ENCODE measurements around the gene SH2D5. TPM values are rescaled to one million over a fixed set of nuclear protein-coding genes. Genes with fewer than 3 reads are reported as not detected.

The SH2D5 gene
- polyA plus RNA-seq, 3 donors = not detected

- intact Hi-C loops (cut with micrococcal nuclease) = no loop called here
- Histone ChIP-seq H2AFZ (ENCODE audit: insufficient read depth, low read depth, low read length, poor library complexity, severe bottlenecking) (no peak overlapping the region), H3K4me2 (replicated peaks; ENCODE audit: extremely low read depth, low read length, poor library complexity, severe bottlenecking) (no peak overlapping the region), H3K4me3 (replicated peaks in 1 of 3; ENCODE audit: low read depth in 2 of 3, low read length in 3 of 3) (no peak overlapping the region), H4K20me1 (ENCODE audit: insufficient read depth, low read length) (no peaks in the 10 kb centered on the region), H3K36me3 (replicated peaks in 1 of 2; ENCODE audit: control insufficient read depth in 1 of 2, insufficient read depth in 2 of 2, low read length in 2 of 2) (peaks cover 94 to 100% of the 10 kb centered on the region in 2 donors), H3K9ac (ENCODE audit: insufficient read depth, low read length, poor library complexity, severe bottlenecking) (no peak overlapping the region), H3K4me1 (ENCODE audit: control insufficient read depth in 1 of 2, insufficient read depth in 2 of 2, low read length in 2 of 2) (no peaks in the 10 kb centered on the region), H3K9me3 (replicated peaks in 1 of 2; ENCODE audit: control insufficient read depth in 1 of 2, insufficient read depth in 1 of 2, low read length in 2 of 2) (no peaks in the 10 kb centered on the region), H3K27me3 (ENCODE audit: control insufficient read depth in 2 of 2, insufficient read depth in 2 of 2, low read length in 2 of 2) (no peaks in the 10 kb centered on the region), H3K27ac (ENCODE audit: low read depth in 1 of 2, low read length in 2 of 2) (no peak overlapping the region), H3K79me2 (ENCODE audit: insufficient read depth, low read length) (peaks cover 3% of the 10 kb centered on the region)
- Mint-ChIP-seq H3K4me1 (no peaks in the 10 kb centered on the region), H3K36me3 (peaks cover 76 to 98% of the 10 kb centered on the region in 2 donors), H3K27me3 (ENCODE audit: low read depth in 3 of 3) (no peaks in the 10 kb centered on the region), H3K9me3 (no peaks in the 10 kb centered on the region), H3K4me3 (no peak overlapping the region), H3K27ac (no peak overlapping the region)
- DNase-seq = no peak
- TF ChIP-seq, protein P1, sequence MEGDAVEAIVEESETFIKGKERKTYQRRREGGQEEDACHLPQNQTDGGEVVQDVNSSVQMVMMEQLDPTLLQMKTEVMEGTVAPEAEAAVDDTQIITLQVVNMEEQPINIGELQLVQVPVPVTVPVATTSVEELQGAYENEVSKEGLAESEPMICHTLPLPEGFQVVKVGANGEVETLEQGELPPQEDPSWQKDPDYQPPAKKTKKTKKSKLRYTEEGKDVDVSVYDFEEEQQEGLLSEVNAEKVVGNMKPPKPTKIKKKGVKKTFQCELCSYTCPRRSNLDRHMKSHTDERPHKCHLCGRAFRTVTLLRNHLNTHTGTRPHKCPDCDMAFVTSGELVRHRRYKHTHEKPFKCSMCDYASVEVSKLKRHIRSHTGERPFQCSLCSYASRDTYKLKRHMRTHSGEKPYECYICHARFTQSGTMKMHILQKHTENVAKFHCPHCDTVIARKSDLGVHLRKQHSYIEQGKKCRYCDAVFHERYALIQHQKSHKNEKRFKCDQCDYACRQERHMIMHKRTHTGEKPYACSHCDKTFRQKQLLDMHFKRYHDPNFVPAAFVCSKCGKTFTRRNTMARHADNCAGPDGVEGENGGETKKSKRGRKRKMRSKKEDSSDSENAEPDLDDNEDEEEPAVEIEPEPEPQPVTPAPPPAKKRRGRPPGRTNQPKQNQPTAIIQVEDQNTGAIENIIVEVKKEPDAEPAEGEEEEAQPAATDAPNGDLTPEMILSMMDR (IDR thresholded peaks at IDR 0.05) = no peak
Measured at GRCh38 chr1:20767271-20767670, 34.8 kb upstream of the SH2D5 start.

GRCh38 chr1:20763417-20763816 is 30.9 kb upstream of the SH2D5 start:
- DNase-seq = no peak
- peaks cover 92 to 100% of the 10 kb centered on the region in 2 donors for H3K36me3 ChIP-seq (replicated peaks in 1 of 2; ENCODE audit: control insufficient read depth in 1 of 2, insufficient read depth in 2 of 2, low read length in 2 of 2)
- intact Hi-C loops (cut with micrococcal nuclease) = no loop called here
- Mint-ChIP-seq H3K9me3 (no peaks in the 10 kb centered on the region), H3K4me1 (no peaks in the 10 kb centered on the region), H3K27ac (no peak overlapping the region), H3K36me3 (peaks cover 78 to 99% of the 10 kb centered on the region in 2 donors), H3K27me3 (ENCODE audit: low read depth in 3 of 3) (no peaks in the 10 kb centered on the region), H3K4me3 (no peak overlapping the region)
- no CpG with 5 or more reads among the region's 3 CpGs for WGBS (ENCODE audit: insufficient coverage)
- no peak overlapping the region for H3K4me3 ChIP-seq (replicated peaks in 1 of 3; ENCODE audit: low read depth in 2 of 3, low read length in 3 of 3)
- no peaks in the 10 kb centered on the region for H4K20me1 ChIP-seq (ENCODE audit: insufficient read depth, low read length)
- no peaks in the 10 kb centered on the region for H3K4me1 ChIP-seq (ENCODE audit: control insufficient read depth in 1 of 2, insufficient read depth in 2 of 2, low read length in 2 of 2)
- no peak overlapping the region for H3K4me2 ChIP-seq (replicated peaks; ENCODE audit: extremely low read depth, low read length, poor library complexity, severe bottlenecking)
- no peak overlapping the region for H3K9ac ChIP-seq (ENCODE audit: insufficient read depth, low read length, poor library complexity, severe bottlenecking)
- no peak overlapping the region for H3K27ac ChIP-seq (ENCODE audit: low read depth in 1 of 2, low read length in 2 of 2)
- H3K79me2 ChIP-seq (ENCODE audit: insufficient read depth, low read length) = no peaks in the 10 kb centered on the region
- H2AFZ ChIP-seq (ENCODE audit: insufficient read depth, low read depth, low read length, poor library complexity, severe bottlenecking) = no peak overlapping the region
- H3K27me3 ChIP-seq (ENCODE audit: control insufficient read depth in 2 of 2, insufficient read depth in 2 of 2, low read length in 2 of 2) = no peaks in the 10 kb centered on the region
- TF ChIP-seq, protein P1 (IDR thresholded peaks at IDR 0.05) = no peak
- H3K9me3 ChIP-seq (replicated peaks in 1 of 2; ENCODE audit: control insufficient read depth in 1 of 2, insufficient read depth in 1 of 2, low read length in 2 of 2) = no peaks in the 10 kb centered on the region

Data from CD14-positive monocyte (primary cell).